DMS 273 treated with DMSO at 0.1 percent for 48 hours (cell line): ENCODE measurements around the gene DENND4C.
A peak's percentile ranks its signal among the peaks of the same experiment; 100 is the strongest.
"Not testable (repeated sequence)": the region's sequence is repeated elsewhere in the genome, so short reads cannot be mapped to it uniquely, and the experiment has no call there.

ENCODE experiments used
- DNase-seq: peaks from one replicate; lab custom pipeline; 2025; lab: John Stamatoyannopoulos, UW

Gene DENND4C

GRCh38 chr9:19373527-19373926 lies 143.0 kb downstream of the DENND4C start:
- DNase-seq: no peak

- DNase-seq: no peak
These were observed 145.0 kb downstream of the DENND4C start for GRCh38 chr9:19375538-19375937.

- no peak for DNase-seq
These were observed 146.4 kb downstream of the DENND4C start for GRCh38 chr9:19376931-19377330.

GRCh38 chr9:19378164-19378563 lies 147.7 kb downstream of the DENND4C start:
- no peak for DNase-seq

GRCh38 chr9:19378647-19379046 lies 148.2 kb downstream of the DENND4C start:
- DNase-seq: no peak

GRCh38 chr9:19379283-19379682 lies 148.8 kb downstream of the DENND4C start:
- DNase-seq: no peak

- no peak for DNase-seq
These were observed 149.2 kb downstream of the DENND4C start for GRCh38 chr9:19379697-19380046.

- DNase-seq: no peak
These were observed 150.3 kb downstream of the DENND4C start for GRCh38 chr9:19380826-19381075.

GRCh38 chr9:19381656-19382055 lies 151.2 kb downstream of the DENND4C start:
- DNase-seq: no peak

GRCh38 chr9:19385212-19385611 lies 154.7 kb downstream of the DENND4C start:
- not testable (repeated sequence) for DNase-seq

GRCh38 chr9:19385786-19386501 lies 155.5 kb downstream of the DENND4C start:
- no peak for DNase-seq

- DNase-seq: no peak
These were observed 156.1 kb downstream of the DENND4C start for GRCh38 chr9:19386502-19387044.

GRCh38 chr9:19387317-19387716 lies 156.8 kb downstream of the DENND4C start:
- DNase-seq: no peak

- DNase-seq: not testable (repeated sequence)
These were observed 159.0 kb downstream of the DENND4C start for GRCh38 chr9:19389539-19389938.

GRCh38 chr9:19397845-19398244 lies 167.4 kb downstream of the DENND4C start:
- no peak for DNase-seq

GRCh38 chr9:19403231-19403630 lies 172.7 kb downstream of the DENND4C start:
- DNase-seq: not testable (repeated sequence)

GRCh38 chr9:19404283-19405075 lies 174.0 kb downstream of the DENND4C start:
- no peak for DNase-seq

GRCh38 chr9:19405771-19406170 lies 175.3 kb downstream of the DENND4C start:
- DNase-seq: no peak

- DNase-seq: no peak
These were observed 177.8 kb downstream of the DENND4C start for GRCh38 chr9:19408316-19408692.

GRCh38 chr9:19408693-19409400 lies 178.4 kb downstream of the DENND4C start, which contains the start of gene ACER2:
TSS of gene ACER2 (plus strand) at chr9:19409009. CDS start at chr9:19409085, 76 bp downstream.
- DNase-seq: peak; percentile 55

- no peak for DNase-seq
These were observed 179.1 kb downstream of the DENND4C start for GRCh38 chr9:19409401-19410194.

GRCh38 chr9:19410195-19410503 lies 179.7 kb downstream of the DENND4C start:
- no peak for DNase-seq
